ENCODE results near the gene TUBB1. TPM values are rescaled to one million over a fixed set of nuclear protein-coding genes. Genes with fewer than 3 reads are reported as not detected.
A peak's percentile ranks its signal among the peaks of the same experiment; 100 is the strongest.

The TUBB1 gene
- total and polyA plus RNA-seq, 2 of the 13 experiments (the other 11 are each of a cell fraction or from before 2014, with no cell fraction given) = 0.11 to 57.6 TPM

- no peak for TF ChIP-seq HINFP (CRISPR knock-in tag; IDR thresholded peaks at IDR 0.05; ENCODE audit: low read depth)
- no peak for TF ChIP-seq ZBTB46 (CRISPR knock-in tag; IDR thresholded peaks at IDR 0.05; ENCODE audit: borderline replicate concordance)
- no peak for TF ChIP-seq NFE2L2 (IDR thresholded peaks at IDR 0.05; ENCODE audit: low read length)
- no peak for TF ChIP-seq GFI1 (CRISPR knock-in tag; IDR thresholded peaks at IDR 0.05; ENCODE audit: borderline replicate concordance)
- TF ChIP-seq CENPT (CRISPR knock-in tag; IDR thresholded peaks at IDR 0.05; ENCODE audit: low read depth) = no peak
- TF ChIP-seq ZFP91 (CRISPR knock-in tag; IDR thresholded peaks at IDR 0.05; ENCODE audit: borderline replicate concordance) = no peak; the same call in 1 of the 2 replicates
- no peak for TF ChIP-seq RBM39 (IDR thresholded peaks at IDR 0.05; ENCODE audit: low read depth, low read length, poor library complexity, severe bottlenecking)
- no peak; the same call in 1 of the 2 replicates for TF ChIP-seq ZNF574 (CRISPR knock-in tag; IDR thresholded peaks at IDR 0.05)
- no peak for TF ChIP-seq POLR2G (IDR thresholded peaks at IDR 0.05; ENCODE audit: low read depth, low read length)
- no peak; the same call in 1 of the 2 replicates for TF ChIP-seq RBFOX2 (IDR thresholded peaks at IDR 0.05; ENCODE audit: low read depth, low read length)
- TF ChIP-seq KDM3A (CRISPR knock-in tag; IDR thresholded peaks at IDR 0.05; ENCODE audit: low read depth) = no peak; the same call in 1 of the 2 replicates
- TF ChIP-seq SNAPC5 (CRISPR knock-in tag; IDR thresholded peaks at IDR 0.05; ENCODE audit: borderline replicate concordance) = no peak
- TF ChIP-seq ZNF562 (CRISPR knock-in tag; IDR thresholded peaks at IDR 0.05; ENCODE audit: borderline replicate concordance) = no peak
- TF ChIP-seq BCL3 (CRISPR knock-in tag; IDR thresholded peaks at IDR 0.05) = no peak
- TF ChIP-seq TFE3 (CRISPR knock-in tag; IDR thresholded peaks at IDR 0.05) = peak; percentile 54
Observed at GRCh38 chr20:58995461-58996225, 23.6 kb upstream of the TUBB1 start (continued).
